Measurements from ENCODE around the gene MCHR1.

GRCh38 chr22:40670058-40670457 is 9.2 kb upstream of the MCHR1 start:
- no peak for TF ChIP-seq EZH2 (IDR thresholded peaks at IDR 0.05)
- TF ChIP-seq CTCF (IDR thresholded peaks at IDR 0.05): no peak
